DOHH2 (cell line): ENCODE data around the gene RAB8B.

Source experiments
- EZH2phosphoT487 ChIP-seq: fragments of 200-600 bp; sonication (generic); IDR thresholded peaks from 2 replicates; pipeline ENCODE4 v1.6.1; 2017; ENCODE audit warnings: borderline replicate concordance, mild to moderate bottlenecking, antibody characterized with exemption, low read length, moderate library complexity, mixed read lengths
- TF ChIP-seq, protein P1 (sequence below): fragments of 200-600 bp; sonication (generic); IDR thresholded peaks from one replicate; pipeline ENCODE4 v1.5.1; 2014; ENCODE audit warnings: antibody characterized with exemption, mild to moderate bottlenecking, low read depth, low read length; ENCODE audit not compliant: poor library complexity, severe bottlenecking

DNA sequence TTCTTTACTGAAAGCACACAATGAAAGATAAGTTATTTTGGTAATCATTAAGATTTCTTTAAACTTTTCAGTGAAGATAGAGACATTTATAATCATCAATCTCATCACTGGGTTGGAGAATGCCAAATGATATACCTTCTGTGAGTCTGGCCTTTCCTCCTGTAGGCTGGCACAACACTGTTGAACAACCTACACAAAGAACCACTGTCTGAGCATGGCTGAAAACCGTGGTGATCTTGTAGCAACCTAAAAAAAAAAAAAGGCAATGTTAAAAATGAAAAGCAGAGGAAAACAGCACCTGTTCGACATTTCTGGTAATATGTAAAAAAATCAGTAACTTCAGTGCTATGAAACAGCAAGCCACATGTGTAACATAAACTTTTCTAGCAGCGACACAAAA lies 33.9 kb upstream of the RAB8B start:
- TF ChIP-seq, protein P1, sequence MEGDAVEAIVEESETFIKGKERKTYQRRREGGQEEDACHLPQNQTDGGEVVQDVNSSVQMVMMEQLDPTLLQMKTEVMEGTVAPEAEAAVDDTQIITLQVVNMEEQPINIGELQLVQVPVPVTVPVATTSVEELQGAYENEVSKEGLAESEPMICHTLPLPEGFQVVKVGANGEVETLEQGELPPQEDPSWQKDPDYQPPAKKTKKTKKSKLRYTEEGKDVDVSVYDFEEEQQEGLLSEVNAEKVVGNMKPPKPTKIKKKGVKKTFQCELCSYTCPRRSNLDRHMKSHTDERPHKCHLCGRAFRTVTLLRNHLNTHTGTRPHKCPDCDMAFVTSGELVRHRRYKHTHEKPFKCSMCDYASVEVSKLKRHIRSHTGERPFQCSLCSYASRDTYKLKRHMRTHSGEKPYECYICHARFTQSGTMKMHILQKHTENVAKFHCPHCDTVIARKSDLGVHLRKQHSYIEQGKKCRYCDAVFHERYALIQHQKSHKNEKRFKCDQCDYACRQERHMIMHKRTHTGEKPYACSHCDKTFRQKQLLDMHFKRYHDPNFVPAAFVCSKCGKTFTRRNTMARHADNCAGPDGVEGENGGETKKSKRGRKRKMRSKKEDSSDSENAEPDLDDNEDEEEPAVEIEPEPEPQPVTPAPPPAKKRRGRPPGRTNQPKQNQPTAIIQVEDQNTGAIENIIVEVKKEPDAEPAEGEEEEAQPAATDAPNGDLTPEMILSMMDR, result no peak
- TF ChIP-seq EZH2phosphoT487, result no peak
